Activated CD4-positive, alpha-beta T cell treated with anti-CD3 and anti-CD28 coated beads for 36 hours (primary cell): ENCODE data around the gene CCDC171. TPM values are rescaled to one million over a fixed set of nuclear protein-coding genes. Genes with fewer than 3 reads are reported as not detected.

ENCODE experiments used
- ATAC-seq: fragments of 200-7000 bp; cut with Tn5 transposase; one replicate; pipeline ENCODE4 v1.10.0; 2021; ENCODE audit warnings: mild to moderate bottlenecking, moderate library complexity
- CTCF ChIA-PET: fragments of 350-600 bp; sonication (Branson Sonifier 250); formaldehyde crosslinking; loops from one replicate; lab custom pipeline; 2021; ENCODE audit warnings: antibody characterized with exemption; lab: Charles Lee
- POLR2A ChIA-PET: fragments of 350-600 bp; sonication (Branson Sonifier 250); formaldehyde crosslinking; loops from one replicate; lab custom pipeline; 2021; ENCODE audit warnings: antibody characterized with exemption, inconsistent platforms; lab: Charles Lee
- DNase-seq: peaks from one replicate; pipeline ENCODE4 v3.0.0-alpha.2; 2020
- H3K27ac Mint-ChIP-seq: one replicate; pipeline ENCODE4 v1.8.0; 2021; ENCODE audit warnings: mixed read lengths
- H3K27me3 Mint-ChIP-seq: one replicate; pipeline ENCODE4 v1.8.0; 2021; ENCODE audit warnings: mixed read lengths
- H3K36me3 Mint-ChIP-seq: one replicate; pipeline ENCODE4 v1.8.0; 2021; ENCODE audit warnings: low read depth, mixed read lengths
- H3K4me1 Mint-ChIP-seq: one replicate; pipeline ENCODE4 v1.8.0; 2021; ENCODE audit warnings: mixed read lengths
- H3K4me3 Mint-ChIP-seq: one replicate; pipeline ENCODE4 v1.8.0; 2021; ENCODE audit warnings: mild to moderate bottlenecking, moderate library complexity, mixed read lengths
- H3K9me3 Mint-ChIP-seq: one replicate; pipeline ENCODE4 v1.8.0; 2021; ENCODE audit warnings: low read depth, mixed read lengths
- intact Hi-C, 2 experiments: fragments of 100-400 bp; cut with DNase I in 1 of 2; cut with micrococcal nuclease in 1 of 2; formaldehyde crosslinking; loops; one replicate each; pipeline versions ENCODE4 v1.14.2 to v1.15.1; 2022 to 2024; cut with DNase I, micrococcal nuclease
- total RNA-seq, 2 experiments: library from RNA; stranded (reverse); gene quantifications; one replicate each; pipeline ENCODE4 v1.2.3, GENCODE V29; 2021

Gene CCDC171
- total RNA-seq, 2 experiments from 2014 or later: 2.8 to 2.9 TPM

DNA sequence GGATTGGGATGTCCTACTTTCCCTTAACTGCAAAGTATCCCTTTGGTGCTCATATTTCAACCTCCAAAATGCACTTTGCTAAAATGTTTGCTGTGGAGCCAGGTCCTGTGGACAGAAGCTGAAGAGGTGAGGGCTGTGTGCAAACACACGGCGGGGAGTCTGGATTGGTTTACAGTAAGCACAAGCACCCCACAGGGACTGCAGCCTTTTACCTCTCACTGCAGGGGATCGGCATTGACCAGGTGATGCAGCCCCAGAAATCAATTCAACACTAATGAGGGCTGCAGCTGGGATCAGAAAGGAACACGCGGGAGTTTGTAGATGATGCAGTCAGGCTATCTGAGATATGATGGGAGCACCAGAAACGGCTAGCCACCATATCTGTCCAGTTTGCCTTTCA lies 450.9 kb downstream of the CCDC171 start:
- no peak overlapping the region for H3K4me3 Mint-ChIP-seq
- no peaks in the 10 kb centered on the region for H3K4me1 Mint-ChIP-seq
- ATAC-seq: no peak
- no peaks in the 10 kb centered on the region for H3K27me3 Mint-ChIP-seq
- POLR2A ChIA-PET: no interaction called here
- no peak overlapping the region for H3K27ac Mint-ChIP-seq
- CTCF ChIA-PET: no interaction called here
- intact Hi-C loops: no loop called here
- DNase-seq: no peak
- no peaks in the 10 kb centered on the region for H3K36me3 Mint-ChIP-seq
- peaks cover 6% of the 10 kb centered on the region for H3K9me3 Mint-ChIP-seq

DNA sequence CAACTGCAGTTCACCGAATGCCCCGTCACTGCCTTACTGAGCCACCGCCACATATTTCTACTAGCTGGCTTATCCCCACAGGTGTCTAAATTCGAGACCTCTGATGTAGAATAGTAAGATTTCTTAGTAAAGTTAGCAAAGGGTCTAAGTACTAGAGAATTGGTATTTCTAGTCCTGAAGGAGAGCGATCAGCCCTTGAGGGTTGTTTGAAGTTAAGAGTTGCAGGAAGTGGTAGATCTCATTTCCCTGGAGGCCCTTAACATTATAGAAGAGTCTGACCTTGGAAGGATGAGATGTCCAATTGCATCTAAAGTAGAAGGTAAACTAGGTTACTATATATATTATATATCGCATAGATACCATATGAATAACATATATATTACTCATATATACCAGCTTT lies 451.8 kb downstream of the CCDC171 start:
- Mint-ChIP-seq H3K36me3 (no peaks in the 10 kb centered on the region), H3K27ac (no peak overlapping the region), H3K27me3 (no peaks in the 10 kb centered on the region), H3K4me1 (no peaks in the 10 kb centered on the region), H3K4me3 (no peak overlapping the region), H3K9me3 (peaks cover 6% of the 10 kb centered on the region)
- DNase-seq (no peak), ATAC-seq (no peak)
- ChIA-PET POLR2A (no interaction called here), CTCF (no interaction called here)
- intact Hi-C loops: no loop called here

DNA sequence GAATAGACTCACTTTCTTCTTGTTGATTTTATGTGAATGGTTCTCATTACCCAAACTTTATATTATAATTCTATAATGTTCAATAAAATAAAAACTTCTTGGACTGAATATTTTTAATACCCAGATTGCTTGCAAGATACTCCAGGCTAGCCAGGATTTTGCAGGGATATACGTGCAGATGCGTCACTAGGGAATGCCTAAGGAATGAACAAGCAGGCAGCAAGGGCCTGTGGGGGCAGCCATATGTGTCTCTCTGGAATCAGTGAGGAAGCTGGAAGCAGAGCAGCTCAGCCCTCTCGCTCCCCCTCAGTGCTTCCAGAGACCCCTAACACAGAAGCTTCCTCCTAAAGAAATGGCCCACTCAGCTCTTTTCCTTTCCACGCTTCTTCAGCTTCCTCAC lies 457.4 kb downstream of the CCDC171 start:
- DNase-seq: no peak
- Mint-ChIP-seq H3K4me1 (no peaks in the 10 kb centered on the region), H3K36me3 (no peaks in the 10 kb centered on the region), H3K27me3 (no peaks in the 10 kb centered on the region), H3K9me3 (peaks cover 6% of the 10 kb centered on the region), H3K4me3 (no peak overlapping the region), H3K27ac (no peak overlapping the region)
- no peak for ATAC-seq
- intact Hi-C loops: loop anchor here in 1 of 2 experiments (10.0 kb wide), 1 partner anchor 55 kb away; no protein-coding TSS in a partner anchor
- POLR2A ChIA-PET: no interaction called here
- CTCF ChIA-PET: interaction anchor here (0.7 kb wide), 2 partner anchors 82 to 130 kb away, joined by 3 read pairs; no protein-coding TSS in a partner anchor

DNA sequence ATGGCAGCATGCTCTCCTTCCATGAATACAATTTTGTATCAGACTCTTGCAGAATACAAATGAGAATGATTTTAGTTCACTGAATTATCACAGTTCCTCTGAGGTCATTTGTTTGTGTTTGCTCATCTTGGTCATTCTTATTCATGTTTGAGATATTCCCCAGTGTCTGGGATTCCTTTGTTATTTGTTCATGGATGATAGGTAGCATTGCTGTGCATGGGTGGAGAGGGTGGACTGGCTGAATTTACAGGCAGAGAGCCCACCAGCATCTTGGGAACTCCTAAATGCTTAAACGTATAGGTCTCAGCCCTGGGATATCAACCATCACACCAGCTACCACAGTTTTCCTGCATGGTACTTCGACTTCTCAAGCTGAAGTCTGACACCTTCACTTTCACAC lies 459.8 kb downstream of the CCDC171 start:
- H3K27ac Mint-ChIP-seq: no peak overlapping the region
- H3K27me3 Mint-ChIP-seq: no peaks in the 10 kb centered on the region
- H3K36me3 Mint-ChIP-seq: no peaks in the 10 kb centered on the region
- CTCF ChIA-PET: no interaction called here
- intact Hi-C loops: loop anchor here in 1 of 2 experiments (10.0 kb wide), 1 partner anchor 58 kb away; no protein-coding TSS in a partner anchor
- POLR2A ChIA-PET: no interaction called here
- peaks cover 5% of the 10 kb centered on the region for H3K9me3 Mint-ChIP-seq
- no peak for DNase-seq
- no peak overlapping the region for H3K4me3 Mint-ChIP-seq
- ATAC-seq: no peak
- H3K4me1 Mint-ChIP-seq: no peaks in the 10 kb centered on the region

DNA sequence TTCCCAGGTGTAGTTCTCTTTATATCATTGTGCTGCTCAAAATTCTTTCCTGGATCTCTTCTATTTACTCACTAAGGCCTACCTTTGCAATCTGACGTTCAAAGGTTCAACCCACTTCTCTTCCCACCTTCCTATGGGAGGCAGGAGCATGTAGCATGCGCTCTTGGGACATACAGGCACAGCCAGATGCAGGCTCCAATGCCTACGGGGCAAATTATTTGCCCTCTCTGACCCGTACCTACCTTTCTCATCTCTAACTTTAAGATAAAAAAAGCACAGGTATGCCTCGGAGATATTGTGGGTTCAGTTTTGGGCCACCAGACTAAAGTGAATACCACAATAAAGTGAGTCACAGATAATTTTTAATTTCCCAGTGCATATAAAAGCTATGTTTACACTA lies 460.5 kb downstream of the CCDC171 start:
- Mint-ChIP-seq H3K36me3 (no peaks in the 10 kb centered on the region), H3K4me3 (no peak overlapping the region), H3K27ac (no peak overlapping the region), H3K9me3 (peaks cover 3% of the 10 kb centered on the region), H3K4me1 (no peaks in the 10 kb centered on the region), H3K27me3 (no peaks in the 10 kb centered on the region)
- no peak for DNase-seq
- intact Hi-C loops: loop anchor here in 1 of 2 experiments (10.0 kb wide), 1 partner anchor 59 kb away; no protein-coding TSS in a partner anchor
- CTCF ChIA-PET: no interaction called here
- ATAC-seq: no peak
- POLR2A ChIA-PET: no interaction called here

DNA sequence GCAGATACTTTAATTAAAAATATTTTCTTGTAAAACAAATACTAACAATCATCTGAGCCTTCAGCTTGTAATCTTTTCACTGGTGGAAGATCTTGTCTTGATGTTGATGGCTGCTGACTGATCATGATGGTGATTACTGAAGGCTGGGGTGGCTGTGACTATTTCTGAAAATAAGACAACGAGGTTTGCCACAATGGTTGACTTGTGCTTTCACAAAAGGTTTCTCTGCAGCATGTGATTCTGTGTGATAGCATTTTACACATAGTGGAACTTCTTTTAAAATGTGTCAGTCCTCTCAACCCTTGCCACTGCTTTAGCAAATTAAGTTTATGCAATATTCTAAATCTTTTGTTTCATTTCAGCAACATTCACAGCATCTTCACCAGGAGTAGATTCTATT lies 461.0 kb downstream of the CCDC171 start:
- intact Hi-C loops: loop anchor here in 1 of 2 experiments (10.0 kb wide), 1 partner anchor 59 kb away; no protein-coding TSS in a partner anchor
- ChIA-PET CTCF (no interaction called here), POLR2A (no interaction called here)
- no peaks in the 10 kb centered on the region for H3K4me1 Mint-ChIP-seq
- H3K36me3 Mint-ChIP-seq: no peaks in the 10 kb centered on the region
- ATAC-seq (no peak), DNase-seq (no peak)
- no peaks in the 10 kb centered on the region for H3K27me3 Mint-ChIP-seq
- H3K27ac Mint-ChIP-seq: no peak overlapping the region
- no peak overlapping the region for H3K4me3 Mint-ChIP-seq
- H3K9me3 Mint-ChIP-seq: peaks cover 2% of the 10 kb centered on the region

DNA sequence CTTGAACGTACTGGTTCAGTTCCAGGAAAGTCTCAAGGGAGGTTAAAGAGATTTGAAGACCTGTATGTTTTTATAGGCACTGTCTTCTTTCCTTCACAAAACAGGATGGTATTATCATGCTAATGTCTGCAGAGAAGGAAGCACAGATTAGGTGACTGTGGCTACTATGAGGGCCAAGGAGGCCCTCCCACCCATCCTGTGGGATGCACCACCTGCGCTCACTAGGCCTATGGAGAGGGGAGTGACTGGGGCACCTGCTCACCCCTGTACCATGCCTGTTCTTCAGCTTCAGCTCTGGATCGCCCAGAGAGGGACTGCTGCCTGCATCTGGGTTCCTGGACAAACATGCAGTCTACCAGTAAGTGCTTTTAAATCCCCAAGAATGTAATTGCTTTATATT lies 469.4 kb downstream of the CCDC171 start:
- ATAC-seq (no peak), DNase-seq (no peak)
- no peak overlapping the region for H3K4me3 Mint-ChIP-seq
- H3K27ac Mint-ChIP-seq: no peak overlapping the region
- no peaks in the 10 kb centered on the region for H3K36me3 Mint-ChIP-seq
- H3K9me3 Mint-ChIP-seq: peaks cover 6% of the 10 kb centered on the region
- no peaks in the 10 kb centered on the region for H3K27me3 Mint-ChIP-seq
- ChIA-PET POLR2A (no interaction called here), CTCF (no interaction called here)
- intact Hi-C loops: no loop called here
- H3K4me1 Mint-ChIP-seq: no peaks in the 10 kb centered on the region

DNA sequence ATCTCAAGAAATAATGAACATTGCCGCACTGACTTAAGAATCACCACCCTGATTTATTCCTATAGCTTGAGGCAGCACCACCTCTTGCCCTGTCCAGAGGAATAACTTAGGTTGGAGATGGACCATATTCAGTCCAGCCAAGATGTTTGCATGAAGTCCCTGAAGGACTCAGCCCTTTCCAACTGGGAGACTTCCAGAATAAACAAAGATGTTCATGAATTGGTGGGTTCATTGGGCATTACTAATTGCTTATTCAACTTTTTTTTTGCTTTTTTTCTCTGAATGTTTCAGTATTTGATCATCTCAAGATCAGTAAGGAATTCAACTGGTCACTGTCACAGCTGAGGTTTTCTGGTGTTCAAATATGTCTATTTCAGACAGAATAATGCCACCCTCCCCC lies 470.6 kb downstream of the CCDC171 start:
- intact Hi-C loops: no loop called here
- Mint-ChIP-seq H3K4me1 (no peaks in the 10 kb centered on the region), H3K4me3 (no peak overlapping the region), H3K9me3 (peaks cover 6% of the 10 kb centered on the region), H3K27me3 (no peaks in the 10 kb centered on the region), H3K27ac (no peak overlapping the region), H3K36me3 (no peaks in the 10 kb centered on the region)
- ATAC-seq: no peak
- no peak for DNase-seq
- ChIA-PET CTCF (no interaction called here), POLR2A (no interaction called here)

Other genes with a start within 250 kb of the CCDC171 start
- gene TTC39B, start 245.8 kb upstream of the CCDC171 start, total RNA-seq: 10 to 100 TPM; 26.4 to 34.4 TPM
- 10 to 100 TPM; 37.8 to 39.6 TPM for gene SNAPC3, start 130.2 kb upstream of the CCDC171 start, total RNA-seq
- gene PSIP1, start 42.1 kb upstream of the CCDC171 start, total RNA-seq: 100 to 1,000 TPM; 139 to 189 TPM